Measurements from ENCODE around the gene SORCS2. TPM values are rescaled to one million over a fixed set of nuclear protein-coding genes. Genes with fewer than 3 reads are reported as not detected.

The SORCS2 gene
- total RNA-seq, 1 donor: 0.27 TPM

GRCh38 chr4:7772711-7773385 lies 580.5 kb downstream of the SORCS2 start:
- DNase-seq (ENCODE audit: low read depth): no peak
- TF ChIP-seq CTCF (IDR thresholded peaks at IDR 0.05; ENCODE audit: insufficient read depth, low read length): no peak

GRCh38 chr4:7773401-7774180 lies 581.3 kb downstream of the SORCS2 start:
- no peak overlapping the region for H3K4me3 ChIP-seq (ENCODE audit: low read depth, low read length)
- no peak for DNase-seq (ENCODE audit: low read depth)
- no peak for TF ChIP-seq CTCF (IDR thresholded peaks at IDR 0.05; ENCODE audit: insufficient read depth, low read length)

More at GRCh38 chr4:7772711-7773385, 580.5 kb downstream of the SORCS2 start:
- H3K4me3 ChIP-seq (ENCODE audit: low read depth, low read length): no peak overlapping the region

GRCh38 chr4:7774301-7775294 lies 582.3 kb downstream of the SORCS2 start:
- DNase-seq (ENCODE audit: low read depth): no peak

GRCh38 chr4:7775396-7775795 lies 583.1 kb downstream of the SORCS2 start:
- TF ChIP-seq CTCF (IDR thresholded peaks at IDR 0.05; ENCODE audit: insufficient read depth, low read length): no peak
- DNase-seq (ENCODE audit: low read depth): no peak
- no peak overlapping the region for H3K4me3 ChIP-seq (ENCODE audit: low read depth, low read length)

More at GRCh38 chr4:7774301-7775294, 582.3 kb downstream of the SORCS2 start:
- no peak overlapping the region for H3K4me3 ChIP-seq (ENCODE audit: low read depth, low read length)
- TF ChIP-seq CTCF (IDR thresholded peaks at IDR 0.05; ENCODE audit: insufficient read depth, low read length): no peak

- no peak overlapping the region for H3K4me3 ChIP-seq (ENCODE audit: low read depth, low read length)
- no peak for TF ChIP-seq CTCF (IDR thresholded peaks at IDR 0.05; ENCODE audit: insufficient read depth, low read length)
- no peak for DNase-seq (ENCODE audit: low read depth)
These were observed 584.8 kb downstream of the SORCS2 start for GRCh38 chr4:7777017-7777710.
